Spleen (tissue), 11 donors: ENCODE data around the gene KCNC1. TPM values are rescaled to one million over a fixed set of nuclear protein-coding genes. Genes with fewer than 3 reads are reported as not detected.

Experiments used
- DNase-seq: peaks from one replicate; pipeline ENCODE4 v3.0.0-alpha.2; 2020
- H3K27ac ChIP-seq, 8 donors: fragments of 200-600 bp; sonication (generic) in 7 of 8; 1 replicate in 4 of 8; 2 replicates in 4 of 8; pipeline versions ENCODE4 v1.5.0 to v1.8.0; 2016 to 2021; ENCODE audit warnings: inconsistent platforms in 4 of 8, mild to moderate bottlenecking in 4 of 8, moderate library complexity in 1 of 8
- H3K27me3 ChIP-seq, 7 donors: fragments of 200-600 bp; sonication (generic) in 6 of 7; replicated peaks in 1 of 7; 1 replicate in 4 of 7; 2 replicates in 3 of 7; pipeline versions ENCODE4 v1.5.0 to v1.8.0; 2016 to 2021; ENCODE audit warnings: inconsistent platforms in 3 of 7, mild to moderate bottlenecking in 1 of 7
- H3K36me3 ChIP-seq, 6 donors: fragments of 200-600 bp; sonication (generic) in 5 of 6; 1 replicate in 4 of 6; 2 replicates in 2 of 6; pipeline versions ENCODE4 v1.5.0 to v1.8.0; 2016 to 2021; ENCODE audit warnings: inconsistent platforms in 2 of 6
- H3K4me1 ChIP-seq, 6 donors: fragments of 200-600 bp; sonication (generic) in 5 of 6; 1 replicate in 3 of 6; 2 replicates in 3 of 6; pipeline versions ENCODE4 v1.5.0 to v1.8.0; 2016 to 2021; ENCODE audit warnings: inconsistent platforms in 3 of 6
- H3K4me3 ChIP-seq, 8 donors: fragments of 200-600 bp; sonication (generic) in 7 of 8; 1 replicate in 4 of 8; 2 replicates in 4 of 8; pipeline versions ENCODE4 v1.5.0 to v1.8.0; 2016 to 2021; ENCODE audit warnings: inconsistent platforms in 4 of 8, mild to moderate bottlenecking in 4 of 8, moderate library complexity in 2 of 8
- H3K9me3 ChIP-seq, 8 donors: fragments of 200-600 bp; sonication (generic) in 7 of 8; 1 replicate in 4 of 8; 2 replicates in 4 of 8; pipeline versions ENCODE4 v1.5.0 to v1.8.0; 2016 to 2021; ENCODE audit warnings: inconsistent platforms in 4 of 8
- CTCF ChIP-seq, 11 experiments: fragments of 200-600 bp in 7 of 11; fragments of 450-650 bp in 4 of 11; sonication (generic) in 4 of 11; IDR thresholded peaks in 8 of 11; conservative IDR thresholded peaks in 3 of 11; 1 replicate in 7 of 11; 2 replicates in 4 of 11; pipeline versions ENCODE4 v1.4.0 to v1.8.0; 2016 to 2021; ENCODE audit warnings: antibody characterized with exemption in 11 of 11, inconsistent platforms in 4 of 11, mild to moderate bottlenecking in 1 of 11
- POLR2A ChIP-seq, 3 donors: fragments of 450-650 bp; IDR thresholded peaks; one replicate each; pipeline ENCODE4 v1.5.1; 2017; ENCODE audit warnings: antibody characterized with exemption in 3 of 3, mild to moderate bottlenecking in 1 of 3
- POLR2AphosphoS5 ChIP-seq, 3 donors: sonication (generic); formaldehyde crosslinking; IDR thresholded peaks; one replicate each; pipeline ENCODE4 v1.5.1; 2017; ENCODE audit warnings: antibody characterized with exemption in 3 of 3
- WGBS, 5 donors: extraction: QIAGEN DNeasy Blood & Tissue Kit in 3 of 5; methylation state at CpG; one replicate each; pipeline versions ENCODE4 v1.1.5 to v1.1.7; 2013 to 2018; 5-methylcytosine and 5-hydroxymethylcytosine counted together
- intact Hi-C: fragments of 100-400 bp; cut with DNase I; formaldehyde crosslinking; loops from one replicate; pipeline ENCODE4 v1.15.0; 2023; ENCODE audit warnings: low total_unique reads
- polyA plus RNA-seq, 3 donors: library from polyadenylated mRNA; stranded (reverse); fragments of 200-250 nt; gene quantifications; one replicate each; pipeline ENCODE4 v1.2.1, GENCODE V29; 2013
- total RNA-seq, 7 donors: library from RNA; depleted of rRNA in 3 of 7; stranded (reverse); fragments of >200 nt in 3 of 7; fragmentation: NEBNext Ultra II Directional in 4 of 7; extraction: Animal tissue kit (Norgen Biotek cat#: 25700) in 4 of 7; gene quantifications; one replicate each; pipeline versions ENCODE4 v1.1.0 to v1.2.1, GENCODE V29; 2016 to 2021
- donor health status: healthy with polysubstance abuse.
- donor health status: DM: no; HTN: no; CAD: no; lungs with moderate emphysema.
- donor health status: DM: no; HTN: no; CAD: no.
- donor health status: Bipolar disorder and iron deficiency.
- donor health status: healthy.
- donor health status: DM: no; HTN: no; CAD: no.
- donor health status: DM: yes; HTN: yes; CAD: no.

KCNC1 gene
- total and polyA plus RNA-seq, 10 donors: not detected

DNA sequence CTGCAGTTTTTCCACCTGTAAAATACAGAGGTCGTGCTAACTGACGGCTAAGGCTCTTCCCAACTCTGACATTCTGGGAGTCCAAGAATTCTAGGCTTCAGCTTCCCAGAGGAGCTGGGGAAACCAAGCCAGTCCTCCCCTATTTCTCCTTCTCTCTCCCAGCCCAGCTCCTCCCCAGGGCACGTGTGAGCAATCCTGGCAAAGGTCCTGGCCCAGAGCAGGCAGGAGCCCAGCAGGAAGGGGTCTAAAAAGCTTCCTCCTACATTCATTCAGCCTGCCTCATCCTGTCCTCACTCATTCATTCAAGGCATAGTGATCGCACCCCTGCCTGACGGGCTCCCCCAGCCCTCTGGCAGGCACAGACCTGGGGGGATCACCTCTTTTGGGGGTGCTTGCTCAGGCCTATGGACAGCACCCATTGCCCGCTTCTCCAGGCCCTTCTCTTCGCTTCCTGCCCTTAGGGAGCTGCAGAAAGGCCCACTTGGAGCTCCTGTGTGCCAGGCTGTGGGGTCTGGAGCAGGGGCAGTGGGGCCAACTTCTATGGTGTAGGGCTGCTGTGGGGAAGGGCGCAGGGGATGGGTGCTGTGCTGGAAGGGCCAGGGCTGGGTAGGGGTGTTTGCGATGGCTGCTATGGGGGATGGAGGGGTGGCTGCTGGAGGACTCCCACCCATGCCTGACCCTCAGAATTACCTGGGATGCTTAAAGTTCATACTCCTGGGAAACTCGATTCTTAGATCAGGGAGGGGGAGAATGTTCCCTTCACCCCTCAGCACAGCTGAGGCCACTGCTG lies 9.8 kb downstream of the KCNC1 start:
- intact Hi-C loops: no loop called here

DNA sequence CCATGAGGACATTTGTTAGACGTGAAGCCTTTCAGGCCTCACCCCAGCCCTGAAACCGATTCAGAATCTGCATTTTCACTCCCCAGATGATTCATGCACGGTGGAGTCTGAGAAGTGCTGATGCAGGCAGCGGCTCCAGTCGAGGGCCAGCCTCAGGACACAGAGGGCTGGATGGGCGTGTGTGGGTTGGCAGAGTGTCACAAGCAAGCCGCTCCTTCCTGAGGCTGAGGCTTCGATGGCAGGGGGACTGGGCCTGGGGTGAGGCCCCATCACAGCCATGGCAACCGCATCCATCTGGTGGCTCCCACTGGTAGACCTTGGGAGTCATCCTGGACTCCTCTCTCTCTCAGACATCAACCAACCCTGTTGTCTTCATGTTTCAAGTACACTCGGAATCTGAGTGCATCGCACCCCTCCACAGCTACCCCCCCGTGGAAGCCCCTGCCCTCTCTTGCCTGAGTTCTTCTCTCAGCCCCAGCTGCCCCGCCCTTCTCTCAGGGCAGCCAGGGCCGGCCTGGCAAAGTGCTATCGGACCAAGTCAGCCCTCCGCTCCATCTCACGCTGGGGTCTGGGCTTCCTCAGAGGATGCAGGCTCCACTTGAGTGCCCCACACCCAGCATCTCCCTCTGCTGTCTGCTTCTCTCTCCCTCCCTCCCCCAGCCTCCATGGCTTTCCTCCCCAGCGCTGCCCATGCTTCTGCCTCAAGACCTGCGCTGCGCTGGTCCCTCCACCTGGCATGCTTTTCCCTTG lies 10.6 kb downstream of the KCNC1 start:
- no peaks in the 10 kb centered on the region for H3K9me3 ChIP-seq
- 77 to 87% (median 84%) methylated on average over 20 of the region's 20 CpGs for WGBS, 5 donors
- TF ChIP-seq POLR2A (IDR thresholded peaks at IDR 0.05): no peak
- TF ChIP-seq POLR2AphosphoS5 (IDR thresholded peaks at IDR 0.05): no peak
- no peak for TF ChIP-seq CTCF (IDR thresholded peaks at IDR 0.05 in 8 of 11, conservative IDR thresholded peaks at IDR 0.05 in 3 of 11)
- no peak overlapping the region for H3K4me3 ChIP-seq
- intact Hi-C loops: no loop called here
- DNase-seq: peak; percentile 66
- no peak overlapping the region for H3K27ac ChIP-seq
- H3K36me3 ChIP-seq: no peaks in the 10 kb centered on the region
- no peaks in the 10 kb centered on the region for H3K4me1 ChIP-seq
- peaks cover 0 to 52% (median 5%) of the 10 kb centered on the region in 7 donors for H3K27me3 ChIP-seq

More for the DNA sequence above, 9.8 kb downstream of the KCNC1 start:
- no peak for TF ChIP-seq CTCF (IDR thresholded peaks at IDR 0.05 in 8 of 11, conservative IDR thresholded peaks at IDR 0.05 in 3 of 11)
- no peak for TF ChIP-seq POLR2AphosphoS5 (IDR thresholded peaks at IDR 0.05)
- no peak for TF ChIP-seq POLR2A (IDR thresholded peaks at IDR 0.05)
- Histone ChIP-seq H3K36me3 (no peaks in the 10 kb centered on the region), H3K27me3 (peaks cover 0 to 61% (median 5%) of the 10 kb centered on the region in 7 donors), H3K4me3 (no peak overlapping the region), H3K27ac (no peak overlapping the region), H3K9me3 (no peaks in the 10 kb centered on the region), H3K4me1 (no peaks in the 10 kb centered on the region)
- WGBS, 5 donors: 65 to 81% (median 74%) methylated on average over 9 to 10 of the region's 10 CpGs
- DNase-seq: peak; percentile 48

DNA sequence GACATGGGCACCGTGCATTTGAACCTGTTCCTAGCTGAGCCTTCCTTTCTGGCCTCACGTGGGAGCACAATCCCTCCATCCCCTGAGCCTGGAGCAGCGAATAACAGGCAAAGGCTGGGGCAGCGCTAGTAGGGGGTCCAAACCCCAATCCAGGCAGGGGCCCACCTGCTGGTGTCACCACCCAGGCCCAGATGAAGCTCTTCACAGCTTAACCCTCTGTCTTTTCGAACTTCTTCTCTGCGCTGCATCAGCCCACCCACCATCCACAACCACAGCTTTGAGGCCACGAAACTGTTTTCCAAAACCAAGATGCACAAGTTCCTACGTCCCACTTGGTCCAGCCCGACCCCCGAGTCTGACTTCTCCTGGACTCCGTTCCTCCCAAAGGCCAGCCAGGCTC lies 11.5 kb downstream of the KCNC1 start:
- peak; percentile 47 for DNase-seq
- no peaks in the 10 kb centered on the region for H3K9me3 ChIP-seq
- no peak overlapping the region for H3K27ac ChIP-seq
- intact Hi-C loops: no loop called here
- H3K36me3 ChIP-seq: no peaks in the 10 kb centered on the region
- H3K4me1 ChIP-seq: no peaks in the 10 kb centered on the region
- H3K4me3 ChIP-seq: no peak overlapping the region
- TF ChIP-seq POLR2AphosphoS5 (IDR thresholded peaks at IDR 0.05) (no peak), CTCF (IDR thresholded peaks at IDR 0.05 in 8 of 11, conservative IDR thresholded peaks at IDR 0.05 in 3 of 11) (no peak), POLR2A (IDR thresholded peaks at IDR 0.05) (no peak)
- H3K27me3 ChIP-seq: peaks cover 0 to 43% (median 0%) of the 10 kb centered on the region in 7 donors
- 73 to 78% (median 76%) methylated on average over 10 to 11 of the region's 11 CpGs for WGBS, 5 donors
